Activated CD4-positive, CD25-positive, alpha-beta regulatory T cell treated with anti-CD3 and anti-CD28 coated beads, Interleukin-2, amount 50 U/mL, for 72 hours (primary cell): Measurements from ENCODE around the gene HOXB1.
"Not testable (repeated sequence)": the region's sequence is repeated elsewhere in the genome, so short reads cannot be mapped to it uniquely, and the experiment has no call there.

Experiments
- DNase-seq: peaks from one replicate; pipeline ENCODE4 v3.0.0; 2021

The HOXB1 gene

GRCh38 chr17:48491527-48492273 lies 39.1 kb downstream of the HOXB1 start:
- DNase-seq = no peak

GRCh38 chr17:48490451-48490892 lies 40.3 kb downstream of the HOXB1 start:
- no peak for DNase-seq

GRCh38 chr17:48489781-48490180 lies 41.0 kb downstream of the HOXB1 start:
- DNase-seq = no peak

- no peak for DNase-seq
Observed at GRCh38 chr17:48488548-48489106, 42.2 kb downstream of the HOXB1 start.

GRCh38 chr17:48487221-48487620 lies 43.6 kb downstream of the HOXB1 start:
- no peak for DNase-seq

- no peak for DNase-seq
Observed at GRCh38 chr17:48486557-48486956, 44.3 kb downstream of the HOXB1 start.

GRCh38 chr17:48484850-48485249 lies 46.0 kb downstream of the HOXB1 start:
- DNase-seq = no peak

GRCh38 chr17:48484256-48484655 lies 46.6 kb downstream of the HOXB1 start:
- DNase-seq = no peak

- no peak for DNase-seq
Observed at GRCh38 chr17:48483471-48484131, 47.2 kb downstream of the HOXB1 start.

- DNase-seq = no peak
Observed at GRCh38 chr17:48483004-48483403, 47.8 kb downstream of the HOXB1 start.

GRCh38 chr17:48482301-48482700 lies 48.5 kb downstream of the HOXB1 start:
- not testable (repeated sequence) for DNase-seq

- no peak for DNase-seq
Observed at GRCh38 chr17:48479014-48479402, 51.8 kb downstream of the HOXB1 start.
